ENCODE results near the gene ZBTB7C.

The ZBTB7C gene

DNA sequence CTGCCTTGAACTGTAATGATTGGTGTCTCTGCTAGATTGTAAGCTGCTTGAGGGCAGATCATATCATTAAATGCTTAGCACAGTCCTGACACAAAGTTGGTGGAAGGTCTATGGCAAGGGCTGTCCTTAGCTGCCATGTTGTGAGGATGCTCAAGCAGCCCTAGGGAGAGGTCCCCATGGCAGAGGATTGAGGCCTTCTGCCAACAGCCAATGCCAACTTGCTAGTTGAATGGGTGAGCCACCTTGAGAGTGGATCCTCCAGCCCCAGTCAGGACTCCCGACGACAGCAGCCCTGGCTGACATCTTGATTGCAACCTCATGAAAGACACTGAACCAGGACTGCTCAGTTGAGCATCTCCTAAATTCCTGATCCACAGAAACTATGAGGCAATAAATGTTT, 363.4 kb downstream of the ZBTB7C start:
- DNase-seq = no peak

DNA sequence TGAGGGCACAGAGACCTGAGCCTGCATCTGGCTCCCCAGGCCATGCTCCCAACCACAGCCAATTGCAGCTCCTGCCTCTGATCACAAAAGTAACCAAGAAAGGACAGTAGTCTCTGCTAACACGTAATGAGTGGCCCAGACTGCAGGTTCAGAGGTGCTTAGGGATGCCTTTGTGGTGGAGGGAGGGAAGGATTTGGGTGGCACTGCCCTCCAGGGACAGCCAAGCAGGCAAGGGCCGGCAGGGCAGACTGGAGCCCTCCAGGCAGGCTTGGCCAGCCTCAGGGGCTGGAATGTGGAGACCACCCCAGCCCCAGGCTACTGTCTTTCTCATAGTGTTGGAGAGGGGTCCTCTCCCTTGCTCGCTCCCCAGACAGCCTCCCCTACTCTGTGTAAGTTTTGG, 364.2 kb downstream of the ZBTB7C start:
- DNase-seq = no peak

DNA sequence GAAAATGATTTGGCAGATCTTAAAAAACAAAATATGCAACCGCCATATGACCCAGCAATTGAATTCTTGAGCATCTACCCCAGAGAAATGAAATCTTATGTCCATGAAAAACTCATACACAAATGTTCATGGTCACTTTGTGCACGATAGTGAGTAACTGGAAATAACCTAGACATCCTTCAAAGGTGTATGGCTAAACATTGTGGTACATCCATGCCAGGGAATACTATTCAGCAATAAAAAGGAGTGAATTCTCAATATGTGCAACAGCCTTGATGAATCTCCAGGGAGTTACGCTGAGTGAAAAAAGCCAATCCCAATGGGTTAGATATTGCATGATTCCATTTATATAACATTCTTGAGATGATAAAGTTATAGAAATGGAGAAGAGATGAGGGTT, 366.0 kb downstream of the ZBTB7C start:
- DNase-seq = no peak

DNA sequence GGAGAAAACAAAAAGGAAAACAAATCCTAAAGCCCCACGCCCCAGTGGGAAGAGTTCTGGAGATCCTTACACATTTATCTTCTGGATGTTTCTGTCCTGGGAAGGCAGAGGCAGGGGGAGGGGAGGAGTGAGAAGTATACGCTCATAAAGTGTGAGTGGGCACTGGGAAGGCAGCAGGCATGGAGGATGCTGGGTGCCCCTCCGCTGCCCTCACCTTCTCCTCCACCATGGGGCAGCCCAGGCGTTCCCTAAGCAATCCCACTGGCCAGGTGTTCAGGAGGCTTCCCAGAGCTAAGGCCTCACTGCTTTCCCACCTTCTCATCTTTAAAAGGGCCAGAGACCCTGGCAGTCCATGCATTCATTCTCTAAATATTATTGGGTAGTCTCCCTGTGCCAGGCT, 366.8 kb downstream of the ZBTB7C start:
- no peak for DNase-seq

DNA sequence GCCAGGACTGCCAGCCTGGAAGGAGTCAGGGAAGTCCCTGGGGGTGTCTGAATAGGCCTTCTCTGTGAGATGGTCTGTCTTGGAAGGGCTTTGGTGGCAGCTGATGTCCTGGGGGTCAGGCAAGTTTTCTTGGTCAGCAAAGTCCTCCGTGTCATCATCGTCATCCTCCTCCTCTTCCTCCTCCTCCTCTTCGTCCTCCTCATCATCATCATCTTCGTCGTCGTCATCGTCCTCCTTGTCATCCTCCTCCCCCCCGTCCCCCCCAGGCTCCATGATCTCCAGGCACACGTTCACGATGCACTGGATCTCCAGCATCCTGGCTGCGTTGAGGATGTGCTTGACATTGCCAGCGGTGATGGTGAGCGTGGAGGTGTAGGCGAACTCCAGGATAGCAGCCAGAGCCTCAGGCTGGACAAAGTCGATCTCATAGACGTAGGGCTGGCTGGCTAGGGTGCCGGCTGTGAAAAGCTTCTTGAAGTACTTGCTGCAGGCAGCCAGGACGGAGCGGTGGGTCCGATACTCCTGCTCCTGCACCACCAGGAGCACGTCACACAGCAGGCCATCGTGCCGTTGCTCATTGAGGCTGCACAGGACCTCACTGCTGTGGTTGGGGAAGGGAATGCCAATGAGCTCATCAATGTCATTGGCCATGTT, 368.6 kb downstream of the ZBTB7C start:
- no peak for DNase-seq

DNA sequence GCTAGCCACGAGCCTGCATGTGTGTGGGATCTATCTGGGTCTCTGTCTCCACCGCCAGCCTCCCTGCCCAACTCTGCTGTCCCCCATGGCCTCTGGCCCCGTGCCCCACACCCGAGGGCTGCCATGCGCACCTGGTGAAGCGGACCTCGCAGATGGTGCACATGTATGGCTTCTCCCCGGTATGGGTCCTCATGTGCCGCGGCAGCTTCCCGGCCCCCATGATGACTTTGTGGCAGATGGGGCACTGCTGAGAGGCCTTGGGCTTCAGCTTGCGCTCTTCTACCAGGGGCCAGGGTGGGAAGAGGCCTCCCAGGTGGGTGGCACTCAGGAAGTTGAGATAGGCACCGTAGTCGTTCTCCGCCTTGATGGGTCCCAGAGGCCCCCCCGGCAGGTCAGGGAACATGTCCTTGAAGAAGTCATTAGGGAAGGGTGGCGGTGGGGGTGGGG, 369.4 kb downstream of the ZBTB7C start:
- DNase-seq = no peak

DNA sequence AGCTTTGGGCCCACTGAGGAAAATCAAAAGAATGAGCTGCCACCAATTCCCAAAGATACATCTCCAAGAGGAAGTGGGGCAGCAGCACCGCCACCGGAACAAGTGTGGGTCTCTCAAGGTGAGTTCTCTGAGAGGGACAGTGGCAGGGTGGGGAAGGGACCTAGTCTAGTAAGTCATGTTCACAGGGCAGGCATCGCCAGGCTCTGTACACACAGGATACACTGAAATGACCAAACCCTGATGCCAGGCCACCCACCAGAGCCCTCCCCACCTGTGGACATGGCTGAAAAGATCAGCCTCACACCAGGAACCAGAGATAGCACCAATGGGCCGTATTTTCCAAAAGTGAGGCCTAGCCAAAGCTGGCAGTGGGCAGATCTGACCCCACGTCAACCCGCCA, 370.5 kb downstream of the ZBTB7C start:
- no peak for DNase-seq

DNA sequence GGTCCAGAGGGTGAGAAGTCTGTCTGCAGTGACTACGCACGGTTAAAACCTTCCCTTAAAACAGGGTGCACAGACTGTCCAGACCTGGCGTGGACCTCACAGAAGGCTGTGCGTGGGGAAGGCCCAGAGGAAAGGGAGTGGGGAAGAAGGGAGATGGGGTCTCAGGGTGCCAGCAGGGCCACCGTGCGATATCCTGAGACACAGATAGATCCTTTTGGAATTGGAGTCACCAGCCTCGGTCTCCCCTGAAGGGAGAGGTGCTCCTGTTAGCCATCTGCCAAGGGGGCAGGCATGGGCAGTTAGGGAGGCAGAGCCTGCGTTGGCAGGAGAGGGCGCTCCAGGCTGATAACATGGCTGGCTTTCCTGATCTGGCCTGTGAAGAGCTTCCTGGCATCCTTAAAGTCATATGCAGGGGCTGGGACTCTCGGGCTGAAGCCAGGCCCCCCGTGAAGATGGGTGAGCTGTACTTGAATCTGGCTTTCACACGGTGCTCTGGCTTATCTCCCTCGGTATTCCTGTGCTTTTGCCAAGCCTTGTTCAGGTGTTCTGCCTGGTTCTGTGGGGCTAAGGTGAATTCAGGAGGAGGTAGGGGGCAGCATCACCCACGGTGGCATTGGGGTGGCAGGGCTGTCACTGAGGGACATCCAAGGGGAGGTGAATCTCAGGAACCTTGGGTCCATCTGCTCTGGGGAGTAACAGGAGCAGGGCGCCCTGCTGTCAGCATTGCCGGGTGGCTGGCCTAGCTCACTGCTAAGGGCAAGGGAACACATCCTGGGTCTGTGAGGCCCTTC, 371.5 kb downstream of the ZBTB7C start:
- no peak for DNase-seq

DNA sequence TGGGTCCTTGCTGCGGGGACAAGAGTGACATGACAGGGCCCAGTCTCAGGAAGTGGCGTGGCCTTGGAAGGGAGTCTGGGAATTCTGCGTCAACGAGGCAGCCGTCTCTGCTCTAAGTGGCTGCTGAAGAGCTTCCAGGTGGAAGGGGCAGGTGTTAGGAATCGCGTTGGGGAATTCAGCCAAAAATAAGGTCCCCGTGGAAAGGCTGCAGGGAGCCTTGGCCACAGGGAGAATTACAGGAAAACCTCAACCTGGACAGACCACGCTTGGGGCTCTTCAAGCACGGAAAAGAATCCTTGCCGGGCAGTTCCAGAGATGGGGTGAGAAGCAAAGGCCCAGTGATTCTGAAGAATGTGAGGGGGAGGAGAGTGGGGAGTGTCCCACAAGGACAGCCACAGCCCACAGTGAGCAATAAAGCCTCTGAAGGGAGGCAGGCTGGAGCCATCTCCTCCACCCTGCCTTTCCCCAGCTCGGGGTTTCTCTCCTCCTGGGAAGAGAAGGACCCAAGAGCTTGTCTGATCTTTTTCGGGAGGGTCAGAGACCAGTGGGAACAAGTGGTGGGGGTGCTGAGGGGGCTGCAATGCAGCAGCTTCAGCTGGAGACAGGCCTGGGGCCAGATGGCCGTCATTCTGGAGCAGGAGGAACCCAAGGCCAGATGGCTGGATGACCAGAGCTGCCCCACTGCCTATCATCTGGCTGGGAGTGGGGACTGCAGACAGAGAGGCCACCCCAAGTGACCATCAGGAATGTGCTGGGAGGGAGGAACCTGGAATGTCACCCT, 372.4 kb downstream of the ZBTB7C start:
- no peak for DNase-seq

DNA sequence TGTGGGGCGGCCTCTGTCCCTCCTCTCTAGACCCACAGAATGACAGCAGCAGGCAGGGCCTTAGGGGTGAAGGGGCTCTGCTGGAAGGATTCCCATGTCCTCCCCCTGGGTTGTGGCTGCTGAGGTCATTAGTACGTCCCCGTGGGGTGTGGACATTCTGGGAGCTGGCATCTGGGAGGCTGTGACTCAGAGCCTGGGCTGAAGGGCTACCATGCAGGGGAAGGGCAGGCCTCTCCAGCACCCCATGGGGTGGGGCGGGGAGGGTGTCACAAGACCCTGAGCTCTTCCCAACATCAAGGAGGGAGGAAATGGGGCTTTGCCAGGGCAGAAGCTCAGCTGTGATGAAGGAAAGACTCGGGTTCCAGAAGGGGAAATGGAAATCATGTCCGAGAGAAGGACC, 373.0 kb downstream of the ZBTB7C start:
- no peak for DNase-seq

DNA sequence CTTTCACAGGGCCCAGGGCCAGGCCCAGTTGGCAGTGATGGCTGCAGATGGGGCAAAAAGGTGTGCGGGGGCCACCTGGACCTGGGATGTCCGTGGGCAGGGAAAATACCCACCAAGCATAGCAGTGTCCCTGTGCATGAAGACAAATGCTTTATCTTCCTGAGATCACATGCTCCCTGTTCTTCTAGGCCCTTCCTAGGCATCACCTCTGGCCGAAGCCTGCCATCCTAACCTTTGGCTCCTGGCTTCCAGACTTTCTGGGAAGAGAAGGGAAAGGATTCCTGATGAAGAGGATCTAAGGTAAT, 373.7 kb downstream of the ZBTB7C start:
- no peak for DNase-seq

DNA sequence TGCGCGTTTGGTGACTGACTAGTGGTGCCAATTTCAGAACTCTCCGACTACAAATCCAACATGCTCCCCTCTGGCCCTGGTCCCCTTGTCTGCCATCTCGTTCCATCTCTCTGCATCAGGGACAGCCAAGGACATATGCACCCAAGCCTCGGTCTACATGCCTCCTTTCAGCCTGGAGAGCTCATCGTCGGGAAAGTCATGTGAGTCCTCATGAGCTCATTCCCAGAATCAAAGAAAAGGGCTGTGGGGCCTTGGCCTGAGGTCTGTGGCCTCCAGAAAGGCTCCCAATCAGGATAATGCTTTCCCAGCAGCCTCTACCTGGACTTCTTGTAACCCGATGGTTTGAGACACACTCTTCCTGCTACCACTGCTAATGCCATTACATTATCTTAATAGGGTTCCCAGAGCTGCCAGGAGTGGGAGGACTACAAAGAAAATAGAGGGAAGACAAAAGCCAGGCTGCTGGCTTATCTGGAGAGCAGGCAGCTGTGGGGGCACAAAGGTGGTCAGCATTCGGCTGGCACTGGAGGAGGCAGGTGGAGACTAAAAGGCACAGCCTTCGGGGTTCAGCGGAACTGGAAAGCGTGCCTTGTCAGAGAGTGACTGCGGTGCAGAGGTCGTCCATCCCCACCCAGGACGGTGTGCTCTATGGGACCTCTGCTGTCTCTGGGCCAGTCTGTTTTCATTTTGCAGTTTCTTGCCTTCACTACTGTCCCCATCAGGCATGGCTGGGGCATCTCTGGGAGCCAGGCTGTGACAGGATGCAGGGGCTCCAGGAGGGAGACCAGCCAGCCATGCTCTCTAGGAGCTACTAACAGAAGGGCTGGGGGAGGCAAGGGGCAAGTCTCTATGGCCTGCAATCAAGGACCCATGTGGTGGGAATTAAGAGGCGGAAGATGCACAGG, 374.3 kb downstream of the ZBTB7C start:
- no peak for DNase-seq

DNA sequence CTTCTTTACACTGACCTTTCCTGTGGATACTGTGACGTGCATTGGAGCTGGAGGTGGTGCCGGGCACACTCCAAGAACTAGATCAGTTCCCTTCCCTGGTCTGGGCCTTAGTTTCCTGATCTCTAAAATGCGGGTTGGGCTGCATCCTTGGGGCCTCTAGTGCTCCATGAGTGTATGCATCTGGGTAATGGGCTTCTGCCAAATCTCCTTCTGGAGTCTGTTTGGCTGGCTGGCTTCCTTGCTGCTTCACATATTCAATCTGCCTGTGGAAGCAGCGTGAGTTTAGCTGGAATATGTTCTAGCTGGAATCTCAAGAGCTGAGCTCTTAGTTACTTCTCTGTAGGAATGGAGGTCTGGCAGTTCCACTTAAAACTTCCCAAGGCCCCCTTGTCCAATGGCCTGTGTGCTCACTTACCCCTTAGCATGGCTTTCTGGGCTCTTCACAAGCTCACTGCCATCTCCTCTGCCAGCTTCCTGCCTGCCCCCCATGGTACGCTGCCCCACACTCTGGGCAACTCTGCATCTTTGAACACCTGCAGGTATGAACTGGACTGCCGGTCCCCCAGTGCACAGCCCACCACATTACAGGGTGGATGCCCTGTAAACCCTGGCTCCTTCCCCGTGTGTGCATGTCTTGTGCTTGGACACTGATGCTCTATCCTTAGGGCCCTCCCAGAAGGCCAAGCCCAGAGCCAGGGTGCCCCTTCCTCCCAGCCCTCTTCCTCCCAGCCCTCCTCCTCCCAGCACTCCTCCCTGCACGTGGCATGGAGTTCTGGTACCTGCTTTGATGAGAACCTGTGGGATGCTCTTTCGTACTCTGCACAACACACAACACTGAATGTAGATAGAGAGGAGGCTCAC, 375.2 kb downstream of the ZBTB7C start:
- no peak for DNase-seq

DNA sequence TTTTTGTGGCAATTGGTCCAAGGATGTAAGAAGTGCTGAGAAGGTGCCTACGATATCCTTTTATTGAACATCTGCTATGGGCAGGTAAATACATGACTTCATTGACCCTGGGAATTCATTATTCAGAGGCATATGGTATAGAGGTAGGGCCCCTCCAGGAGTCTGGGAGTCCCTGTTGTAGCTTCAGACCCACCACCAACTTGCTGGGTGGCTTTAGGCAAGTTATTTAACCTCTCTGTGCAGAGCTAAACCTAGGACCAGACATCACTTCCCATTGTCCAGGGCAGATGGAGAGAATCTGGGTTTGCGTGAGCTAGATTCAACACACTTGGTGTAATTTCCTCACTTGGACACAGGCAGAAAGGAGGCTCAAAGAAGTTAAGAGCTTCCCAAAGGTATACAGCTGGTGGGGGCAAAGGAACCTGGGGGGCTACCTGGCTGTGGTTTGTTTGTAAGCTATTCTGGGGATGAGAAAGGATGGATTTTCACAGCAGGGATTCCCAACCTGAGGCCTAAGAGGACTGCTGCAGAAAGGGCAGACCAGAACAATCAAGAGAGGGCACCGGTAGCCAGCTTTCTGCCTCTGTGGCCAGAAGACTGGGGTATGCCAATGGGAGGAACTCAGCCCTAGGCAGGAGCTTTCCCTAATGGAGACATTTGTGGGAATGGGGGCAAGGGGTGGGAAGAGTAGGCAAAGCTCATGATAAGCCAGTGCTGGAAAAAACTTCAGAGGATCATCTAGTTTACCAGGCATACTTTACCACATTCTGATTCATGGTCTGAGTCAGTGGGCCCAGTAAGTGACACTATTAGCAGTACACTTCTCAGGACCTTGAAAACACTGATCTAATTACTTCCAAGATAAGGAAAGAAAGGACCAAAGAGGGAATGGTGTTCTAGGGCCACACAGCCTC, 376.1 kb downstream of the ZBTB7C start:
- no peak for DNase-seq

DNA sequence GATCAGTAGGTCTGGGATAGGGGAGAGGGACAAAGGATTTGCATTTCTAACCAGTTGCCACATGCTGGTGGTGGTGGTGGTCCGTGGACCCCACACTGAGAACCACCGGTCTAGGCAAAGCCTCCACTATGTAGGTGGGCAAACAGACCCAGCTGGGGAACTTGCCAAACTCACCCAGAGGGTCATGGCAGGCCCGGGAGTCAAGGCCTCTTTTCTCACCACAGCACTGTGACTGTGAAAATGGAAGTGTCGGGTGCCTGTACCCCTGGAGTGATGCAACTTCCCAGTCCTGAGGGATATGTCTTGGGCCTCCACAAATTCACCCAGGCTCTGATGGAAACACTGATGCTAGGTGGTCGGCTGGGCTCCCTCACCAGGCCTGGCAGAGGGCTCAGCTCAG, 377.5 kb downstream of the ZBTB7C start:
- DNase-seq = no peak

DNA sequence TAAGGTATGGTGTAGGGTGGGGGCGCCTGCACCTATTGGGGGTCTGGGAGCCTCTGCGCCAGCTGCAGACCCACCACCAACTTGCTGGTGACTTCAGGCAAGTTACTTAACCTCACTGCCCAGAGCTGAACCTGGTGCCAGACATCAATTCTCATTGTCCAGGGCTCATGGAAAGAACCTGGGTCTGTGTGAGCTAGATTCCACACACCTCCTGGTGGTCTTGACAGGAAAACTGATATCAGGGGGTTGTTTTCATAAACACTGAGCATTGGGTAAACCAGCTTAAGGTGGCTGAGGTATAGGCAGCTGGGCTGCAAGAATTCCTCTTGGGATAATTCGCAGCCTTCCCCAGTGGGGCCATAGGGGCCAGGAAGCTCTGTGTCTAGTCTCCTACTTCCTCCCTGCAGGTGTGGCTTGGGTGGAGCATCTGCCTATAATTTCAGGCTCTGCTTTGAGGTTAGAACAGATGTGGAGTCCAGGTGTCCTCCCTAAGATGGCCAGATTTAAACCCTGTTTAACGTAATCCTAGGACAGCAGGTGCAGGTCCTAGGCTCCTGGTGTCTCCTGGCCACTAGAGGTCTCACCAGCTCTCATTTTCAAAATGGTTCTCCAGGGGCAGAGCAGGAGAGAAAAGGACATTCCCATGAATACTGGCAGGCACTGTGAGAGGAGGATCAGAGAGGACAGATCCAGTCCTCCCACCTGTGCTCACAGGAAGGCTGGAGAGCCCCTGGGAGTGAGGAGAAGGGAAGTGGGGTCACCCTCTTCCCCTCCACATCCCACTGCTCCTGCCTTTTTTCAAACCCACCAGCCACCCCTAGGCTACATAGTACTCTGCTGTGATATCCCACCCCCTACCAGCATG, 378.3 kb downstream of the ZBTB7C start:
- no peak for DNase-seq

DNA sequence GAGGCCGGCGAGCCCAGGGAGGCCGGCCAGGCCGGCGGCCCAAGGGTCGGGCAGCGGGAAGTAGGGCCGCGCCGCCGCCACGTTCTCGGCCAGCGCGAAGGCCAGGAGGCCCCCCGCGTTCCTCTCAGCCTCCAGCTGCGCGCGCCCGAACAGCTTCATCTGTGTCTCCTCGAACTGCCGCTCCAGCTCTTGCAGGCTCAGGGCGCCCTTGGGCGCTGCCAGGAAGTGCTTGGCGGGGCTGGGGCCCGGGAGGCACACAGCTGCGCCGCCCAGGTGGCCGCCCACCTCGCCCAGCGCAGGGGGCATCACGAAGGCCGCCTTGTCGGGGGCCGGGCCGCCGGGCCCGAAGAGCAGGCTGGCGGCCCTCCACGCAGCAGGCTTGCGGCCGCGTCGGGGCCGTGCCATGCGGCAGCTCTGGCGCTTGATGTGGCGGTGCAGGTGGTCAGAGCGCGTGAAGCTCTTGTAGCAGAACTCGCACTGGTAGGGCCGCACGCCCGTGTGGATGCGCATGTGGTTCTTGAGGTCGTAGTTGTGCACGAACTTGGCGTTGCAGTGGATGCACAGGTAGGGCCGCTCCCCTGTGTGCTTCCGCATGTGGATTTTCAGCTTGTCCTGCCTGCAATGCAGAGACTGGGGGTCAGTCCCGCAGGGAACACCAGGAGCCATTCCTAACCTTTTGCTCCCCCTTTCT, 379.7 kb downstream of the ZBTB7C start:
- DNase-seq = no peak

DNA sequence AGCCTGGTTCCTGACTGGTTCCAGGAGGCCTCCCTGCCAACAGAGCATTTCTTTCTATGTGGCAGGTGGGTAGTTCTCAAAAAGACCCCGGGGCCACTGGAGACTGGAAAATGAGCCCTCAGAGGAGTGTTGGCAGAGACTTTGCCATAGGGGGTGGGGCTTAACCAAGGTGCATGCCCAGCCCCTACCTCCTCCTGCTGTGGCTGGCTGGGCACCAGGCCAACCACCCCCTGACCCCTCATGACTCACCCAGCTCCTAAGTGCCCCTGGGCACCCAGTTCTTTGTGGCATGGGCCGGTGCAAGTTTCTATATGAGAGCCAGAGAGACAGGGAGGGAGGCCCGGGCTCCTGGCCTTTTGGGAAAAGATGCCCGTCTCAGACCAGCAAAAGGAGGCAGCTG, 380.5 kb downstream of the ZBTB7C start:
- DNase-seq = no peak

DNA sequence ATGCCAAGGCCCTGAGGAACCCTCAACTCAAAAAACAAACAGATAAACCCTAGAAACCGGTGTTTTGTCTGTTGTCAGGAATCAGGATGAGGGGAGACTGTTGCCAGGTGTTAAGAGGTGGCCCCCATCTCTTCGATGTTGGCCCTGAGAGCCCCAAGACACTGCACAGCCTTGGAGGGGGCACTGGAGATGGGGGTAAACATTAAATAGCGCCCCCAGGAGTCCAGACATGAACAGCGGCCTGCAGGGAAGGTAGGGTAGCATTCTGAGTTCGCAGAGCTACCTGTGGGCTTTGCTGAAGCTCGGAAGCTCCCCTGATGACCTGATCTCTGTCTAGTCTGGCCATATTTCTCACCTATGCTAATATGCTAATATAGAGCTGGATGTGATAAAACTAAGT, 381.1 kb downstream of the ZBTB7C start:
- no peak for DNase-seq

All from stimulated activated naive CD4-positive, alpha-beta T cell (primary cell).